ENCODE measurements around the gene DNAH7.

DNA sequence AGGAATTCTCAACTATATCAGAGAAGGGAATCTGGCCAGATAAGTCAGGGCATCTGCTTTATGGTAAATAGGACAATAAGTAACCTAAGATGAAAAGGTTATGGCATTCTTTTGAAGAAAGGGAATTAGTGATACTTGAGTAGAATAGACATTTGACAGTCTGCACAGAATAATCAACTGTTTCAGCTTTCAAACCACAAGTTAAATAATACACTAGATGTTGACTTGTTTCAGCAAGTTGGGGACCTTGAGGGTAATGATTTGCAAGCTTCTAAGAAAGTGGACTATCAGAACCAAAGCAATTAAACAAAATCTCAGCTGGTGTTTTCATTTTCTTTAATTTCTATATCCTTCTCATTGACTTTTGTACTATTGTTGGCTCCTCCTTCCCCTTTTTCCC lies 357.2 kb downstream of the DNAH7 start:
- TF ChIP-seq, protein P1, sequence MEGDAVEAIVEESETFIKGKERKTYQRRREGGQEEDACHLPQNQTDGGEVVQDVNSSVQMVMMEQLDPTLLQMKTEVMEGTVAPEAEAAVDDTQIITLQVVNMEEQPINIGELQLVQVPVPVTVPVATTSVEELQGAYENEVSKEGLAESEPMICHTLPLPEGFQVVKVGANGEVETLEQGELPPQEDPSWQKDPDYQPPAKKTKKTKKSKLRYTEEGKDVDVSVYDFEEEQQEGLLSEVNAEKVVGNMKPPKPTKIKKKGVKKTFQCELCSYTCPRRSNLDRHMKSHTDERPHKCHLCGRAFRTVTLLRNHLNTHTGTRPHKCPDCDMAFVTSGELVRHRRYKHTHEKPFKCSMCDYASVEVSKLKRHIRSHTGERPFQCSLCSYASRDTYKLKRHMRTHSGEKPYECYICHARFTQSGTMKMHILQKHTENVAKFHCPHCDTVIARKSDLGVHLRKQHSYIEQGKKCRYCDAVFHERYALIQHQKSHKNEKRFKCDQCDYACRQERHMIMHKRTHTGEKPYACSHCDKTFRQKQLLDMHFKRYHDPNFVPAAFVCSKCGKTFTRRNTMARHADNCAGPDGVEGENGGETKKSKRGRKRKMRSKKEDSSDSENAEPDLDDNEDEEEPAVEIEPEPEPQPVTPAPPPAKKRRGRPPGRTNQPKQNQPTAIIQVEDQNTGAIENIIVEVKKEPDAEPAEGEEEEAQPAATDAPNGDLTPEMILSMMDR (IDR thresholded peaks at IDR 0.05) = no peak
- TF ChIP-seq POLR2A (IDR thresholded peaks at IDR 0.05) (no peak), EP300 (IDR thresholded peaks at IDR 0.05) (no peak)

All from tibial nerve (tissue), 4 donors.